Left renal cortex interstitium (tissue), 4 donors: ENCODE data around the gene FARS2. TPM values are rescaled to one million over a fixed set of nuclear protein-coding genes. Genes with fewer than 3 reads are reported as not detected.
"Not testable (repeated sequence)": the region's sequence is repeated elsewhere in the genome, so short reads cannot be mapped to it uniquely, and the experiment has no call there.

Experiments
- DNase-seq, 4 donors: peaks; one replicate each; pipeline ENCODE4 v3.0.0-alpha.2; 2013; ENCODE audit warnings: low read depth in 4 of 4, low spot score in 2 of 4, missing footprints in 1 of 4
- polyA plus RNA-seq, 4 donors: library from polyadenylated mRNA; unstranded; fragments of 120-200 nt; gene quantifications; one replicate each; pipeline ENCODE4 v1.2.1, GENCODE V29; 2013; ENCODE audit not compliant: insufficient read length in 4 of 4

The FARS2 gene
- polyA plus RNA-seq, 4 donors, result 20.4 to 23.0 (median 21.8) TPM

DNA sequence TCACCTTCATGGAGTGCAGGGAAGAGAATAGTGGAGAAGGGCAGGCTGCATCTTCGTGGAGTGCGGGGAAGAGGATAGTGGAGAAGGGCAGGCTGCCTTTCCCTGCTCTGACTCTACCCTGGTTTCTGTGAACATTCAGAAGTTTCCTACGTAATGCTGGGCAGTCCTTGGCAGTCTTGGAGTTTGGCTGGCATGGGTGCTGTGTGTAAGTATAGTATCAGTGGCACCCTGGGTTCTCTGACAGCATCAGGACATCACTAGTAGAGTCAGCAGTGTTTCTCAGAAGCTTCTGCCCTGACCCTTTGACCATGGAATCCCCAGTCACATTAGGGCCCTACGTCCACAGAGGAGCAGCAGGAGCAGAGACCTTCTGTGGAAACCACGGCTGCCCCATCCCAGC is 392.5 kb downstream of the FARS2 start:
- DNase-seq, result no peak

DNA sequence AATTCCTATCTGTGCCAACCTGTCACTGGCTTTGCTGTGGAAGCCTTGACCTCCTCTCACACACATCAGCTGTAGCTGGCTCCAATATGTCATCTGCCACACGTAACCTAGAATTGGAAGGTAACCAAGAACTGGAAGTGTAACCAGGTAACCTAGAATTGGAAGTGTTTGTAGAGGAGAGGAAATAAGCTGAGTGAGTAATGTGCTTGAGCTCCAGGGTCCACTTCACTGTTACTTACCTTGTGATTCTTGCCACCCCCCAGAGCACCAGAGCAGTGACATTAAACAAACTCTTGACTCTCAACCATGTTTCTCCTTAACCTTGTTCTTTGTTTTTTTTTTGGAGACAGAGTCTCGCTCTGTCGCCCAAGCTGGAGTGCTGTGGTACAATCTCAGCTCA is 394.9 kb downstream of the FARS2 start:
- DNase-seq, result no peak

DNA sequence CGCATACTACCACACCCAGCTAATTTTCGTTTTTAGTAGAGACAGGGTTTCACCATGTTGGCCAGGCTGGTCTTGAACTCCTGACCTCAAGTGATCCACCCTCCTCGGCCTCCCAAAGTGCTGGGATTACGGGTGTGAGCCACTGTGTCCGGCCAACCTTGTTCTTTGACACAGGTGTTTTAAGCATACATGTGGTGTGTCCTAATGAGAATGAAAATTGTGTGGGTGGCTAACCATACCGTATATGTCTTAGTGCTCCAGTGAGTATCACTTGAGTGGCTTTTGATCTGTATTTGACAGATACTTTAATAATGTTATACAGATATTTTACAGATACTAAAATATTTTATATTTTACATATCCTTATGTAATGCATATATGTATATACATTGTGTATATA is 395.4 kb downstream of the FARS2 start:
- not testable (repeated sequence) for DNase-seq

DNA sequence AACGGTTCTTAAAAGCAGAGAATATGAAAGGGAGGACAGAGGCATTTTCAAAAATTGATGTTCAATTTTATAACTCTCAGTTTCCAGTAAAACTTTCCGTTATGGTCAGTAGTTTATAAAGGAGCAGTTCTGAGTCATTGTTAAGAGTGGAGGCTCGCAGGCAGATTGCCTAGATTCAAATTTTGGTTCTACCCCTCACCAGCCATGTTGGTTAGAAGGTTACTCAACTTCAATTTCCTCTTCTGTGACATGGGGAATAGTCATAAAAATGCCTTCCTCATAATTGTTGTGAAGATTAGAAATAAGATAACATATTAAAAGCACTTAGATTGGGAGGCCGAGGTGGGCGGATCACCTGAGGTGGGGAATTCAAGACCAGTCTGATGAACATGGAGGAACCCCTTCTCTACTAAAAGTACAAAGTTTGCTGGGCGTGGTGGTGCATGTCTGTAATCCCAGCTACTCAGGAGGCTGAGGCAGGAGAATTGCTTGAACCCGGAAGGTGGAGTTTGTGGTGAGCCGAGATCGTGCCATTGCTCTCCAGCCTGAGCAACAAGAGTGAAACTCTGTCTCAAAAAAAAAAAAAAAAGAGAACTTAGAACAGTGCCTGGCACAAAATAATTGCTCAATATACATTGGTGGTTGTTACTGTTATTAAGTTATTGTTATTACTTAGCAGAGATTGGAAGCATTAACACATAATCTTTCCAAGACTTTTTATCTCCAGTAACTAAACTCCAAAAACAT is 396.5 kb downstream of the FARS2 start:
- no peak for DNase-seq

DNA sequence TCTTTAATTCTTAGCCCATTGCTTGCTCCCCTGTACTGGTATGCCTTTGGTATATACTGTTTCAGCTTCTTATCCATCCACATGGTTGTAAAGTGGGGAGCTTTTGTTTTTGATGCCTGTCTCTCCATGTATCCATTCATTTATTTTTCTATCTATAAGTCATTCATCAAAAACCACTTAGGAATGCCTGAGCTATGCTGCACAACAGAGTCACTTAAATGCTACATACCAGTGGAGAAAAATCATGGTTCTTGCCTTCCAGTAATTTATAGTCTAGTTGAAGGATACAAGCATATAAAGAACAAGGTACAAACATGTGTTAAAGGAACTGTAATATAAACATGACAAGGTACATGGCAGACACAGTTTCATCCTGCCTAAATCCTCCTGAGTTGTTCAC is 398.2 kb downstream of the FARS2 start:
- DNase-seq, result no peak

DNA sequence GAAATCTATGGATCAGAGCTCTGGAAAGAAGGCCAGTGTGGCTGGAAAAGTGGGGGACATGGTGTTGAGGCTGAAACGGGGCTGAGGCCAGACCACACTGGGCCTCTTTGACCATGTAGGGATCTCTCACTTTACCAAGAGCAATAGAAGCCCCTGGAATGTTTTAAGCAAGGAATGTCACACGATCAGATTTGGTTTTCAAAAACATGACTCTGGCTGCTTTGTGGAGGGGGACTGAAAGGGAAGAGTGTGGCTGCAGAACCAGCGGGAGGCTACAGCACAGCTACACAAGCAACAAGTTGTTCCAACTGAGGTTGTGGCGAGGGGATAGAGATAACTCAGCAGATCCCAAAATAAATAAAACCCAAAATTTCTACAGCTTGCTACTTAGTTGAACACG is 399.5 kb downstream of the FARS2 start:
- no peak for DNase-seq

DNA sequence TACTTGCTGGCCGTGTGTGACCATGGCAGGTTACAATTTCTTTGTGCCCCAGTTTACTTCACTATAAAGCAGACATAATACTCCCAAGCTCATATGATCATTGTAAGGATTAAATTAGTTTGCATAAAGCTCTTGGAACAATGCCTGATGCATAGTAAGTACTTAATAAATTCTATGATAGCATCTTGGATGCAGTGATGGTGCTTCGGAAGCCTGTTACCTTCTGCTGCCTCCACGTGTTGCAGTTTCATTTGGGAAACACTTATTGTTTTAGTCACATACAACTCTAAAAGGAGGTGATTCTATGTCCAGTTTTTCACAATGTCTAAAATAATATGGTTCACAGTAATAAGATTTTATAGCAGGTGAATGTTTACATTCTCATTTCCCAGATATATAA is 401.5 kb downstream of the FARS2 start:
- DNase-seq, result no peak

DNA sequence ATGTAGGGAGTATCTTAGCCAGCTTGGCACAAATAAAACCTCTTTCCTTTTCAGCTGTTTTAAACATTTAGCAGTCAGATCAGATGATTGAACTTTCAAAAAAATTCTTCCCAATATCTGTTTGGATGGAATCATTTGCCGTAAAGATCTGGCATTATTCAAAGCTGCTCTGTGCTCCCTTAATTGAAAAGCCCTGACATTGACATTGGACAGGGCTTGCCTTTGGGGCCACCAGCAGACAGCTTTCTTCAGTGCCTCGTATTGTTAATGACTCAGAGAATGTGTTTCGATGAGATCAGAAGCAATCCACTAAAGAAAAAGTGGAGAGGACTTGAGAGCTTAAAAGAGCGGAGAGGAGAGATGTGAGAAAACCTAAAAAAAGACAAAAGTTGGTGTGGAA is 401.9 kb downstream of the FARS2 start:
- DNase-seq, result no peak

DNA sequence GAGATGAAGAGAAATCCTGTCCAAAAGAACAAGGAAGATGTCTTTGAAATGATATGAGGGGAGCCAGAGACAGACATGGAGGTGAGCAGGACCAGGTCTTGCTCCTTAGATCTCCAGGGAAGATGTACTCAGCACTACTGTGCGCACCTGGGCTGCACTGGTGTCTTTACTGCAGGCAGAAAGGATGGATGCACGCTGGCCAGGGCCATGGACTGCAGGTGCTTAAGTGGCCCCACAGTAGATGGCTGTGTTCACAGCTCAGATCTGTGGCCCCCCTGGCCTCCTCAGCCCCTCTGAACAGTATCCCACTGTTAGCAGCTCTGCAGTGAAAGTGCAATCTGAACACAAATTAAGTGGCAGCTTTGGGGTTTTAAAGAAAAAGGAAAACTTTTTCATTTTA is 402.4 kb downstream of the FARS2 start:
- DNase-seq, result no peak

DNA sequence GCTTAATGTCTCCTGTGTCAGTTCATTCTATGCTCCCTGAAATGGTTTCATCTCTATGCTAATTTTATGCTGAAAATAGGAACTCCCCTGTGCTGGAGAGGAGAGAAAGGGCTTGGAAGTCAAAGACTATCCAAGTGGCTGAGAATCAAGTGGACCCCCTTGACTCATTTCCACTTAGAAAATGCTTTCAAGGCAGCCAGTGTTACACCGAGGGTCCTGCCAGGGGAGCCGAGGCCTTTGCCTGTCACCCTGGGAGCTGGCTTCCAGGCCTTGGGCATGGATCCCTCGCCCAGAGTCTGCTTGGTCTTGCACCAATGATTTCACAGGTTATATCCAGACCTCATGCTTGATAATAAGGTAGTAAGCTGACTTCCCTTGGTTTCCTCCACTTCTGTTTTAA is 402.8 kb downstream of the FARS2 start:
- no peak for DNase-seq

DNA sequence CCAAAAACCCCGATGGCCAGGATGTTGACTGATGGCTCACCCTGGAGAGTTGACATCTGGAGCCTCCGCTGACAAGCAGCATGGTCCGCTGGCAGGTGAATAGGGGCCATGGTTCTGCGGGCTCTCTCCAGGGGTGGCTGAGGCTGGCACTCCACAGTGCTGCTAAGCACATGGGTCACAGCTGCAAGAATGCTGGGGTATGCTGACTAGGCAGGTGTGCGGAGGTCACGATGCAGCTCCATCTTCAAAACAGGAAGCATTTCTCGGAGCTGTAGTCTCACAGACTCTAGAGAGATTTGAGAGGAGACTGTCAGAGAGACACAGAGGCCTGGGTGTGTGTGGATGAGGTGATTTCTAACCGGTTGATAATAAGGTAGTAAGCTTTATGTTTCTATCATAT is 403.9 kb downstream of the FARS2 start:
- no peak for DNase-seq

DNA sequence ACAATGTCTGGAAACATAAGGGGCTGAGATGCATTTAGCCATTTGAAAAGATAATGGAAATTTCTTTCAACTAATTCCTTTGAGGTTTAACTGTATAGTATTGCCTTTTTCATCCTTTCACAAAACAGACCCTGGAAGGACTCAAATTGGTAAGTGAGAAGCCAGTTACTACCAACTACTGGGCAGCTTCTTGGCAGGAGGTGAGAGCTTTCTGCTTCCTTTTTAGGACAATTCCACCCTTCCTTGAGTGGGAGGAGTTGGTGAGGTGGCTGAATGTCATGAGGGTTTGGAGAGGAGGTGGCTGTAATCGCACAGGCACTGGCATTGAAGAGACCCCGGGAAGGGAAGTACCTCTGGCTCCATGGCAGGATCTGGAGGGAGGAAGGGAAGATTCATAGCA is 404.4 kb downstream of the FARS2 start:
- DNase-seq, result no peak

DNA sequence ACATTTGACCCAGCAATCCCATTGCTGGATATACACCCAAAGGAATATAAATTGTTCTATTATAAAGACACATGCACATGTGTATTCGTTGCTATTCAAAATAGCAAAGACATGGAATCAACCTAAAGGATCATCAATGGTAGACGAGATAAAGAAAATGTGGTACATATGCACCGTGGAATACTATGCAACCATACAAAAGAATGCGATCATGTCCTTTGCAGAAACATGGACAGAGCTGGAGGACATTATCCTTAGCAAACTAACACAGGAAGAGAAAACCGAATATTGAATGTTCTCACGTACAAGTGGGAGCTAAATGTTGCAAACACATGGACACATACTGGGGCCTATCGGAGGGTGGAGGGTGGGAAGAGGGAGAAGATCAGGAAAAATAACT is 405.4 kb downstream of the FARS2 start:
- no peak for DNase-seq

DNA sequence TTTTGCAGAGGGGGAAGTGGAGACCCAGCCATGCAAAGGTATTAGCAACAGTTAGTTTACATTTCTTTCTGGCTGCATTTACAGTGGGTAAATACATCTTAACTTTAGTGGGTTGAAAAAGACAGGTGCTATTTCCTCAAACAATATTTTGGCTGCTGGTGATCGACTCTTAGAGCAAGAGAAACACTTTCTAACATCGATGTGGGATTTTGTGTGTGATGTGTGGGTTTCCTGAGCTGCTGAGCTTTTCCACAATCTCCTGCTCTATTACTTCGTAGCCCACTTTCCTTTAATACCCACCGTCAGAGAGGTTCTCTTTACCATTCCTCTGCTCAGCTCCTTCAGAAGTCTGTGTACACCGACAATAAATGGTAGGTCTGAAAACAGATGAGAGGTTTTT is 406.4 kb downstream of the FARS2 start:
- DNase-seq, result no peak

DNA sequence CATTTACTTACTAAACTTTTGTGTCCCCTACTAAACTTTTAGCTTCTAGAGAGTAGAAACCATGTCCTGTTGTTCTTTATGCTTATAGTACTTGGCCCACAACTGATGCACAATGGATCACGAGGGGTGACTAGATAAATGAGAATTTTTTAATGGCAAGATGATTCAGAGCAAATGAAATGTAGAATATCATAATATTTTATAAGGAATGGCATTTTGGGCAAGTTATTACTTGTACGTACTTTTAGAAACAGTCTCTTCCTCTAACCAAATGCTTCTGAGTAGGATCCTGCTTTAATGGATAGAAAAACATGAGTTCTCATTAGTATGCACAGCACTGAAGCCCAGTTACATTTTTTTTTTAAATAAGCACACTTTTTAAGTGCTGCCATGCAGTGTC is 409.1 kb downstream of the FARS2 start:
- DNase-seq, result no peak

DNA sequence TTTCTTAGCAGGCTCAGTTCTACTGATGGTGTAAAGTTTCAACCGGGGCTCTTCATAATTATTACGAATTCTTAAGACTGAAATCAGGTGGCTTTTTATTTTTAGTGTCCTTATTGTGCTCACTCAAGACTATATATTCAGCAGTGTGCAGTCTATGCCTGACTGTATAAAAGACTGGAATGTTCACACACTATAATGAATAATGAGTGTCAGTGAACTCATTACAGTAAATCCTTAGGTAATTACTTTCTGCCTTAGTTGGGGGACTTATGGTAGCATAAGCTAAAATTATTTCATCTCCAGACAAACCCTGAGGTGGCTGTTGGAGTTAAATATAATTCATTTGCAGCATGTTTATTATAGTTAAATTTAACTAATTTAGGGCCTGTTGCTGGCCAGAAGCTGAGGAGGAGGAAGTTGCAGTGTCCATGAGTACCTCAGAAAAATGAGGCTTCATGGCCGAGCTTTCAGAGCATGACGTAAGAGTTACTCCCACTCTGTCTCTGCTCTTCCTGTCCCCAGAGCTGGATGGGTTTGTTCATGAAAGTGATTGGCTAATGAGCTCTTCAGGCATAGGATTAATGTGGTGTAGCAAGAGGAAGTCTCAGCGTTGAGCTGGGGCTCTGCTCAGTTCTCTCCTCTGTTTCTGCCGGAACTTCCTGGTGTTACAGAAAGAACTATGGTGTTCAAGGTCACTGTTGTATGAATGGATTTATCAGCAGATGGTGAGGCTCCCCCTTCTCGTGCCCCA is 409.7 kb downstream of the FARS2 start:
- DNase-seq, result no peak

DNA sequence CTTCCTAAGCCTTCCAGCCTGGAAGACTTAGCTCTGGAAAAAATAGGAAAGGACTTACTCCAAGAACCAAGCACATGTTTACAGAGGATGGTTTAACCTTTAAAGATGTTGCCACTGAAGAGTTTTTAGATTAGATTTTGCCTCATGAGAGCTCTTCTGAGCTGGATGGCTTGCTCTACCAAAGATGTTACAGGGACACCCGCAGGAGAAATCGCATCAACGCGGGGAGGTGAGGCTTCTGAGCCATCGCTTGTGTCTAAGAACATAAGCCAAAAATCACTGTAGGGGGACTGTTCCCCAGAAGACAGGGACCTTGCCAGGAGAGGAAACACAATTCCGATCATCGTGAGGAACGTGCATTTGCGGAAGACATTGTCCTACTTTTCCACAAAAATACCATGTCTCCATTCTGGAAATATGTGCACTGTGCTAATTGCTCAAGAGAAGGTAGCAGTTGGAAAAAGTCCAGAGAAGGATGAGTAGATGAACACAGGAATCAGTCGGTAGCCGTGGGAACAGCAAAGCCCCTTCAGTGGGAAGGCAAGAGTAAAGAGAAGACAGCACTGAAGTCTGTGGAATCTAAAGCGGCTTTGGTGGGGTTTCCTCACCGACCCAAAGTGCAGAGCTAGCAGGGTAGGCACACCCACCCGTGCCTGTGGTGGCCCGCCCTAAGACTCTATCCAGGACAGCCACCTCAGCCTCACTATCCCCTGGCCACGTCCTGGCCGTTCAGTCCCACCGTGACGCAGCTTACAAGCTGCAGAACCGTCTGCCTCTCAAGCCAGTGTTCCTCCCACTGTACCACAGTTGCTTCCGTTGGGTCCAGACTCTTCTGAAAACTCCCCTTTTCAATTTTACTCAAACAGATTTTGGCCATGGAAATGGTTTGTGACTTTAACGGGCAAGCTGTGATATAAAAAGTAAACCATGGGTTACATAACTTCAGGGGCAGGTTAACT is 410.6 kb downstream of the FARS2 start:
- DNase-seq, result no peak

DNA sequence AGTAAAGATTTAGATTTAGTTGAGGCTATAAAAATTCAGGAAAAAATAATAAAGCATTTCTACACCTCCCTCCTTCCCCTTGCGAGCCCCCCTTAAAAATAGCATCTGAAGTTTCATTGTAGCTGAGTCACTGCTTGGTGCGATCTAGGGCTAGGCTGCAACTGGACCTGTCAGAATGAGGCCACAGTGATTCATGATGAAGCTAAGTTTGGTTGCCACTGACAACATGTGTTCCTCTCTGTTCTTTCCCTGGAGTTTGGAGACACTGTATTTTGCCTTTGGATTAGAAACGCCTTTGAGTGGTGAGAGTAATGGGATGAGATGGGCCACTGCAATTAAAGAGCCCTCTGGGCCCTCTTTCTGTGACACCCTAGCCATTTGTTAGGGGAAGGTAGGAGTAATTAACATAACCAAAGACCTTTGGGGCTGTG is 411.3 kb downstream of the FARS2 start:
- no peak for DNase-seq

DNA sequence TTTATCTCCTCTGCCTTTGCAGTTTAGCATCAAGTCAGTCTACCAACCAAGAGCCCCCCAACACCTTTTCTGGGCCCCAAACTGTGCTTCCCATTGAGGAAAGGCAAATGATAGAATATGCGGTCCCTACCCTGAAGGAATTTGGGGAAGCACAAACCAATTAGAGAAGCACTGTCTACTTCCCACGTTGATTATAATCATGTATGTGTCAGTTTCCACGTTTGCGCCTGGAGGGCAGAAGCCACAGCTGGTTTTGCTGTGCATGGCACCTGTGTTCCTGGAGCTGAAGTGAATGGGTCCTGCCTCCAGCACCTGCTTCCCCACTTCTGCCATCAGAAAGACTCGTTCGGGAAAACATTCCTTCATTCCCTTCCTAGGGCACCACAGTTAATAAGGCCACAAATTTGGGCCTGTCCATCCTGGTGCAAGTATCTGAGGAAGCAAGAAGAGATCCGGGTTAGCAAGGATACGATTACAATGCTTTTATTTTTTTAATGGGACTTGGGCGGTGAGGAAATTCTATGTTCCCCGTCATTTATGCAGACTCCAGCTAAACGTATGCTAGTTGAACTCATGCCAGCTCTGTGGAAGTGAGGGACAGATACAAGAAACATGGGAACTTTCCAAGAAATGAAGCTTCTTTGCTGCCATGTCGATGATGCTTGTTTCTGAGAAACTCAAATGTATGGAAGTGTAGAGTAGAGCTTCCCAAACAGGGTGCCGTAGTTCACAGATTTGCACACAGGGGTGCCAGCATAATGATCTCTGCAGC is 411.9 kb downstream of the FARS2 start:
- DNase-seq, result no peak

DNA sequence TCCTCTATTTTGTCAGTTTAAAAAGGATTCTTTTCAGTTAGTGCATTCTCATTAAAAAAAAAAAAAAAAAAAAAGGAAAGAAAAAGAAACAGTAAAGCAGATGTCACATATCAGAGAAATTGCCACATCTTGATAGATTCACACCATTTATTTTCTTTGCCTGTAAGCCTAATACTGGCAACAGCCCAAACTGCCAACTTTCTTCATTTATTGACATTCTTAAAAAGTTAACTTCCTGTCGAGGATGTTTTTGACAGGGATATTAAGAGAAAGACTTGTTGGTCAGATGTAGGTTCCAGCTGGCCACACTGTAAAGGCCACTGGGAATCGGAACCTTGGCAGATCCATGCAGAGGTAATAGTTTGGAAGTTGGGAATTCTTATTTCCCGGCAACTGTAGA is 412.8 kb downstream of the FARS2 start:
- no peak for DNase-seq
